HG02870 (cell line): ENCODE data around the gene HSP90AB1.

Source experiments
- ATAC-seq: cut with Tn5 transposase; IDR thresholded peaks from one replicate; pipeline ENCODE4 v1.9.1; 2021; ENCODE audit warnings: mild to moderate bottlenecking, moderate library complexity; ENCODE audit not compliant: unreplicated experiment

HSP90AB1 gene

DNA sequence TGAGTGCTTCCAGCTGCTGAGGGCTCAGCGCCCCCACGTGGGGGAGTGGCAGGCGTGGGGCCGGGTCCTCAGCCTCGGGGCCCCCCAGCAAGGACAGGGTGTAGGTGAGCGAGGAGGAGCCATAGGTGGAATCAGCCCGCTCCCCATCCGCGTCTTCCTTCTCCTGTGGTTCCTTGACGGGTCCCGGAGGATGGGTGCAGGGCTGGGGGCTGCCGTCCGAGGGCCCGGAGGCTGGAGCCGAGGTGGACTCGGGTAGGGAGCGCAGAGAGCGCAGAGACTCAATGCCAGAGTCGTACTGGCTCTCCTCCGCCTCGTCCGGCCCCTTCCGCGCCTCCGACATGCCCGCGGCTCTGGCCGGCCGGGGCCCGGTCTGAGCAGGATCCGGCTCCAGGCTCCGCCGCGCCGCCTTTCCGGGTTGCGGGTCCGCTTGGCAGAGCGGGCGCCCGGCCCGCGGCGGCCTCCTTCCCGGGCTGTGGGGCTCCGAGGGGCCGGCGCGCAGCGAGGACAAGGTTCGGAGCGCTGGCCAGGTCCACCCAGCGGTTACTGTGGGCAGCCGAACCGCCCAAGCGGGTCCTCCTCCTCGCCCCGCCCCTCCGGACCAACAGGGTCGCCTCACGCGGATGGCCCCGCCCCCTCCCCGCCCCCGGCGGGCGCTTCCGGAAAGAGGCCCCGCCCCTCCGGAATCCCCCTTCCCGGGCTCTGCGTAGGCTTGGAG is 18.3 kb downstream of the HSP90AB1 start, which contains the start of gene NFKBIE:
NFKBIE (minus strand) TSS at position 545 of the 715 bp plus-strand sequence; CDS start at position 340, 205 bp downstream.
- ATAC-seq: no peak

GRCh38 chr6:44265722-44266233 is 18.9 kb downstream of the HSP90AB1 start:
- no peak for ATAC-seq

GRCh38 chr6:44266347-44266746 is 19.4 kb downstream of the HSP90AB1 start:
- ATAC-seq: no peak

- no peak for ATAC-seq
These were observed 20.4 kb downstream of the HSP90AB1 start for GRCh38 chr6:44267252-44267651.

- no peak for ATAC-seq
These were observed 21.3 kb downstream of the HSP90AB1 start for GRCh38 chr6:44268095-44268628.

GRCh38 chr6:44269178-44269920 is 22.4 kb downstream of the HSP90AB1 start:
- ATAC-seq: no peak

DNA sequence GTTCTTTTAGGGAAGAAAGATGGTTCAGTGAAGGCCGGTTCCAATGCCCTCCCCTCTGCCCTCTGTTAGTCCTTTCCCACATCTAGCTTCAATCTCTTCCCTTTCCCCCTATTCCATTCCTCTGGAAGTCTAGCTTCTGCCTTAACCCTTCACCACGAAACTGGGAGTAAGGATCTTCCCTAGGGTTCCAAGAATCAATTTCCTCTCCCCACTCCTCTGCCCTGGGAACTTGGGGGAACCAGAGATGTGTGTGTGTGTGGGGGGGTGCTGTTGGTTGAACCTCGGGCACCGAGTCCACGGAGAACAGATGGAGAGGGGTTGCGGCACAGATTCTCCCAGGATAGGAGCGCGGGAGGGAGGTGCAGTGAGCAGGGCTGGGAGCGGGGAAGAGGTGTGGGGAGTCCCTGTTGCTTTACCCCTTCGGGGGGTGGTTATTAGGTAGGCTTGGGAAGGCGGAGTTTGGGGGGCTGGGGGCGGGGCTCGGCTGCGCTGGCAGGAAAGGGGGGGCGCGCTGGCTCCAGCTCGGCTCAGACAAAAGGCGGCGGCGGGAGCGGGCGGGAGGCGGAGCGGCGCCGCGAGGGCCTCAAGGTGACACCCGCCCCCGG is 23.1 kb downstream of the HSP90AB1 start, which contains the start of gene TMEM151B:
TMEM151B (plus strand) TSS at position 530 of the 605 bp plus-strand sequence. CDS start 293 bp downstream, outside the sequence.
- no peak for ATAC-seq

DNA sequence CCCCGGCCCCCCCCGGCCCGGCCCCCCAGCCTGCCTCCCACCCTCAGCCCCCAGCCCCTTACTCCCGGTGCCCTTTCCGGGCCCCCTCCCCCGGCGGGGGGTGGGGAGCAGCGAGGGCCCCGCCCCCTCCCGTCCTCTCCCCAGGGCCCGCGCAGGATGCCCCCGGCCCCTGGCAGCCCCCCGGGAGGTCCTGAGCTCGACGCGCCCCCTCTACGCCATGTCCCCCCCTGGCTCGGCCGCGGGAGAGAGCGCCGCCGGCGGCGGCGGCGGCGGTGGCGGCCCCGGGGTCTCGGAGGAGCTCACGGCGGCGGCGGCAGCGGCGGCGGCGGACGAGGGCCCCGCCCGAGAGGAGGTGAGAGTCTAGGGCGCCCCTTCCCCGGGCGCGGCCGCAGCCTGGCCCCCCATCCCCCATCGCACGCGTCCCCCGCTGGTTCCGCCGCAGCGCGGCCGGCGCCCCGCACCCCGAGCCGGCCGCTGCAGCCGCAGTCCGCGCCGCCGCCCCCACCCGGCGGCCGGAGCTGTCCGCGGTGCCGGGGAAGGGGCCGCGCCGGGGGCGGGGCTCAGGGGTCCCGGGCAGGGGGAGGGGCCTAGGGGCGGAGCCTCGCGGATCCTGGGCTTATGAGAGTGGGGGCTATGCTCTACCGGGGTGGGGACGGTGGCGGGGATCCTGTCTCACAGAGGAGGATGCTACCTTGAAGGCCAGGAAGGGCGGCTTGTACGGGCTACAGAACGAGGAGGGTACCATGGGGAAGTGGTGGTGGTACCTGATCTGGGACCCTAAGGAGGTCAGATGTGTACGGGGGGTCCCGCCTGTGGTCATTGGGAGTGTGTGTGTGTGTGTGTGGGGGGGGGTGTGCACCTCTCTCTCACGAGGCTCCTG is 23.9 kb downstream of the HSP90AB1 start:
- ATAC-seq: no peak

DNA sequence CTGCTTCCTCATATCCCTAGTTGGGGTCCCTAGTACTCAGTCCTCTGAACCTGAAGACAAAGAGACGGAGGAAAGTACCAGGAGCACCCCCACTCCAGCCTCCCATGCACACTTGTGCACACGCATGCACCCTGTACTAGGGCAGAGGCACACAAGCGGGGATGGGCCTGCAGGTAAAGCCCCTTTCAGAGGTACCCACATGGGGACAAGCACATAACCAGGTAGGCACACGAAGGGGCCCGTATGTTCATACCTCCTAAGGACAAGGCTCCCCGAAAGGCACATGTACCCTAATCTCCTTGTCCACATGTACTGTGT is 24.5 kb downstream of the HSP90AB1 start:
- ATAC-seq: no peak

- ATAC-seq: no peak
These were observed 25.0 kb downstream of the HSP90AB1 start for GRCh38 chr6:44271914-44272313.

- no peak for ATAC-seq
These were observed 25.6 kb downstream of the HSP90AB1 start for GRCh38 chr6:44272529-44272928.

DNA sequence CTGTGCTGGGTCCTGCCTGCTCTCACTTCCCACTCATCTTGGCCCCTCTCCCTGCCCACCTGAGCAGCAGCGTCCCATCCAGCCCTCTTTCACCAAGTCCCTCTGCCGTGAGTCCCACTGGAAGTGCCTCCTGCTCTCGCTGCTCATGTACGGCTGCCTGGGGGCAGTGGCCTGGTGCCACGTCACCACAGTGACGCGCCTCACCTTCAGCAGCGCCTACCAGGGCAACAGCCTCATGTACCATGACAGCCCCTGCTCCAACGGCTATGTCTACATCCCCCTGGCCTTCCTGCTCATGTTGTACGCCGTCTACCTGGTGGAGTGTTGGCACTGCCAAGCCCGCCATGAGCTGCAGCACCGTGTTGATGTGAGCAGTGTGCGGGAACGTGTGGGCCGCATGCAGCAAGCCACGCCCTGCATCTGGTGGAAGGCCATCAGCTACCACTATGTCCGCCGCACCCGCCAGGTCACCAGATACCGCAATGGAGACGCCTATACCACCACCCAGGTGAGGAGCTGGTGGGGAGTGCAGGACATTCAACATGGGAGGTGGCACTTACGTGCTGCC is 26.2 kb downstream of the HSP90AB1 start:
- no peak for ATAC-seq

DNA sequence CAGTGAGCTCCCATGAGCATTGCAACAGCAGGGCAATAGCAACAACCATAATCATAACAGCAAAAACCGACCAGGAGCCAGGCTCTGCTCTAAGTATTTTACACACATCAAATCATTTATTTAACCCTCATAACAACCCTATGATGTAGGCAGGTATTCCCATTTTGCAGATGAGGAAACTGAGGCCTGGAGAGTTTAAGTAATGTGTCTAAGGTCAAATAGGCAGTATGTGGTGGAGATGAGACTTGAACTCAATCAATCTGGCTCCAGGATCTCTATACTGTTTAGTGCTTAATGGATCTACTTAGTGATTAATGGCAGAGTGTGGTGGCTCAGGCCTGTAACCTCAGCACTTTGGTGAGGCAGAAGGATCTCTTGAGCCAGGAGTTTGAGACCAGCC is 26.7 kb downstream of the HSP90AB1 start:
- ATAC-seq: no peak

- ATAC-seq: no peak
These were observed 28.4 kb downstream of the HSP90AB1 start for GRCh38 chr6:44275271-44275748.

- no peak for ATAC-seq
These were observed 29.1 kb downstream of the HSP90AB1 start for GRCh38 chr6:44275749-44276648.

DNA sequence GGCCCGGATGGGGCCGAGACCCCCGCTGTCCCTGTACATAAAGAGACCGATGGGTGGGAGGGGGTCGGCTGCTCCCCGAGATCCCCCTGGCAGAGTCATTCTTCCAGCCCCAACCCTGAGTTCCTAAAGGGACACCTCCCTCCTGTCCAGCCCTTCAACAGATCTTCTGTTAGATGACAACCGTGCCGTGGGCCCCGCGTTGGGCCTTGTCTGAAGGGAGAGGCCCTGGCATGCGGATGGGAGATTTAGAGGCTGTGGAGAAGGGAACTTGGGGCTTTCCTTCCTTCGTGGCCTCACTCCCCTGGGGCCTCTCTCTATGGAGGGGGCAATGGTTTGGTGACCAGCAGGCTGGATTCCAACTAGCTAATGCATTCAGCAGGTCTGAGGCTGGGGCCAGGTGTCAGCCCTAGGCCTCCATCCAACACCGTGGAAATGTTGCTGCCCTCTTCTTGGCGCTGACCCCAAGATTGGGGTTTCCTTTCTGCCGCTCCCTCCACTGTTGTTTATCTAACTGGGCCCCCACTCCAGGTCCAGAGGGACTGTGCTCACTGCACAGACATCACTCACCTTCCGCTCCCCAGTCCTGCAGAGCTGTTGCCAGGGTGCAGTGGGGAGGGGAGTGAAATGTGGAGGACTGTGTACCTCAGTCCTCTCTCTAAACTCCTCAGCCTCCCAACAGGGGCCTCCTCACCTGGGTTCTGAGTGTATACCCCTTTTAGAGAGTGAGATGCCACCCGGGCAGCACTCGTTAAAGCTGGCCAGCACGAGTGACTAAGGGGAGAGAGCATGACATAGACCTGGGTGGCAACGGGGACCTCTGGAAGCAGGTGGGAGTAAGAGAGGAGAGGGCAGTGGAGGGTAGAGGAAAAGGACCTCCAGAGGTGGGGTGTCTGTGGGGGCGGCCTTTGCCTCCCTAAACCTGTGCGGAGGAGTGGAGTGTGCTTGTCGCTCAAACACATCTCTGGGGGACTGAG is 30.1 kb downstream of the HSP90AB1 start:
- no peak for ATAC-seq

GRCh38 chr6:44277763-44278162 is 30.9 kb downstream of the HSP90AB1 start:
- no peak for ATAC-seq

DNA sequence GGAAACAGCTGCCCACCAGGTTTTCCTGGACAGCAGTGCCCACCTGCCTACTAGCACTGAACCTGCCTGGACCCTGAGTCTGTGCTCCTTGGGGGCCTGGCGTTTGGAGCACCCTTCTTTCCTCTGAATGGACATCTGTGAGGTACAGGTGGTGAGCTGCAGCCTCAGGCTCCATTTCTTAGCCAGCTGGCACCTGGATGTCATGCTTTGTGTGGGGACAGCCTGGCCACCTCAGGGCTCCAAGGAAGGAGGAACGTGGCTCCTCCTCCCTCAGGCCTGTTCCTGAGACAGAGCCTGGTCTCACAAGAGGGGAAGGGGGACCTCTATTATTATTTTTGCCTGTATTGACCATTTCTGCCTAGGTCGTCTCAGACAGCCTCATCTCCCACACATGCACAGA is 31.4 kb downstream of the HSP90AB1 start:
- no peak for ATAC-seq
